Activated CD8-positive, alpha-beta T cell treated with anti-CD3 and anti-CD28 coated beads for 36 hours (primary cell): ENCODE results near the gene CELF6. TPM values are rescaled to one million over a fixed set of nuclear protein-coding genes. Genes with fewer than 3 reads are reported as not detected.
A peak's percentile ranks its signal among the peaks of the same experiment; 100 is the strongest.

Experiments
- ATAC-seq: fragments of 200-7000 bp; cut with Tn5 transposase; one replicate; pipeline ENCODE4 v1.10.0; 2021; ENCODE audit warnings: mild to moderate bottlenecking, moderate library complexity
- CTCF ChIA-PET: fragments of 350-600 bp; sonication (Branson Sonifier 250); formaldehyde crosslinking; loops from one replicate; lab custom pipeline; 2021; ENCODE audit warnings: antibody characterized with exemption; lab: Charles Lee
- POLR2A ChIA-PET: fragments of 350-600 bp; sonication (Branson Sonifier 250); formaldehyde crosslinking; loops from one replicate; lab custom pipeline; 2021; ENCODE audit warnings: antibody characterized with exemption; lab: Charles Lee
- DNase-seq: peaks from one replicate; pipeline ENCODE4 v3.0.0-alpha.2; 2020
- H3K27ac Mint-ChIP-seq: one replicate; pipeline ENCODE4 v1.8.0; 2021; ENCODE audit warnings: mild to moderate bottlenecking, mixed read lengths
- H3K27me3 Mint-ChIP-seq: one replicate; pipeline ENCODE4 v1.8.0; 2021; ENCODE audit warnings: mixed read lengths
- H3K36me3 Mint-ChIP-seq: one replicate; pipeline ENCODE4 v1.8.0; 2021; ENCODE audit warnings: low read depth, mixed read lengths
- H3K4me1 Mint-ChIP-seq: one replicate; pipeline ENCODE4 v1.8.0; 2021; ENCODE audit warnings: low read depth, mixed read lengths
- H3K4me3 Mint-ChIP-seq: one replicate; pipeline ENCODE4 v1.8.0; 2021; ENCODE audit warnings: mild to moderate bottlenecking, moderate library complexity, mixed read lengths
- H3K9me3 Mint-ChIP-seq: one replicate; pipeline ENCODE4 v1.8.0; 2021; ENCODE audit warnings: mixed read lengths
- CTCF ChIP-seq: fragments of 200-600 bp; IDR thresholded peaks from one replicate; pipeline ENCODE4 v1.8.0; 2022; ENCODE audit warnings: antibody characterized with exemption, mild to moderate bottlenecking
- intact Hi-C: fragments of 100-400 bp; cut with micrococcal nuclease; formaldehyde crosslinking; loops from one replicate; pipeline ENCODE4 v1.10.0; 2022
- total RNA-seq, 2 experiments: library from RNA; stranded (reverse); gene quantifications; one replicate each; pipeline ENCODE4 v1.2.3, GENCODE V29; 2021

Gene CELF6
- total RNA-seq, 2 experiments from 2014 or later = 0.18 to 0.20 TPM

DNA sequence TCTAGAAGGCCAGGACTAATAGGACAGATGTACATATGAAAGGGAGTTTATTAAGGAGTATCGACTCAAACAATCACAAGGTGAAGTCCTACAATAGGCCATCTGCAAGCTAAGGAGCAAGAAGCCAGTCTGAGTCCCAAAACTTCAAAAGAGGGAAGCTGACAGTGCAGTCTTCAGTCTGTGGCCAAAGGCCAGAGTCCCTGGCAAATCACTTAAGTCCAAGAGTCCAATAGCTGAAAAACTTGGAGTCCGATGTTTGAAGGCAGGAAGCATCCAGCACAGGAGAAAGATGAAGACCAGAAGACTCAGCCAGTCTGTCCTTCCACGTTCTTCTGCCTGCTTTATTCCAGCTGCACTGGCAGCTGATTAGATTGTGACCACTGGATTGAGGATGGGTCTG is 11.1 kb upstream of the CELF6 start:
- Mint-ChIP-seq H3K27me3 (no peaks in the 10 kb centered on the region), H3K4me3 (no peak overlapping the region), H3K4me1 (no peaks in the 10 kb centered on the region), H3K36me3 (peaks cover 15% of the 10 kb centered on the region), H3K9me3 (no peaks in the 10 kb centered on the region), H3K27ac (no peak overlapping the region)
- ATAC-seq (no peak), DNase-seq (no peak)
- intact Hi-C loops = no loop called here
- TF ChIP-seq CTCF = no peak
- ChIA-PET CTCF (interaction anchor here (2.9 kb wide), 1 partner anchor 18 kb away, joined by 10 read pairs; no protein-coding TSS in a partner anchor), POLR2A (interaction anchor here (1.4 kb wide), 1 partner anchor 17 kb away, joined by 3 read pairs; no protein-coding TSS in a partner anchor)

- intact Hi-C loops = no loop called here
- Mint-ChIP-seq H3K27ac (no peak overlapping the region), H3K9me3 (peaks cover 9% of the 10 kb centered on the region), H3K4me1 (peaks cover 8% of the 10 kb centered on the region), H3K36me3 (peaks cover 24% of the 10 kb centered on the region), H3K4me3 (no peak overlapping the region), H3K27me3 (peaks cover 8% of the 10 kb centered on the region)
- ChIA-PET CTCF (interaction anchor here (1.7 kb wide), 1 partner anchor 10 kb away, joined by 12 read pairs; no protein-coding TSS in a partner anchor), POLR2A (interaction anchor here (1.2 kb wide), 1 partner anchor 11 kb away, joined by 3 read pairs; no protein-coding TSS in a partner anchor)
- TF ChIP-seq CTCF = no peak
- ATAC-seq (no peak), DNase-seq (no peak)
Measured at GRCh38 chr15:72323752-72324151, 3.8 kb upstream of the CELF6 start.

GRCh38 chr15:72319360-72319984 is 485 bp downstream of the CELF6 start:
- TF ChIP-seq CTCF = no peak
- POLR2A ChIA-PET = interaction anchor here (0.6 to 1.0 kb wide), 4 partner anchors 24 to 379 kb away, joined by 3 to 5 read pairs (median 4); partner anchors contain the start of gene HEXA
- peaks cover 11% of the 10 kb centered on the region for H3K4me1 Mint-ChIP-seq
- peaks cover 8% of the 10 kb centered on the region for H3K36me3 Mint-ChIP-seq
- peaks cover 7% of the 10 kb centered on the region for H3K9me3 Mint-ChIP-seq
- peak overlapping the region; percentile 59 for H3K4me3 Mint-ChIP-seq
- peaks cover 11% of the 10 kb centered on the region for H3K27me3 Mint-ChIP-seq
- ATAC-seq (peak; percentile 68), DNase-seq (peak; percentile 47)
- H3K27ac Mint-ChIP-seq = peak overlapping the region; percentile 10
- intact Hi-C loops = no loop called here
- CTCF ChIA-PET = interaction anchor here (1.8 kb wide), 1 partner anchor 164 kb away, joined by 4 read pairs; no protein-coding TSS in a partner anchor

DNA sequence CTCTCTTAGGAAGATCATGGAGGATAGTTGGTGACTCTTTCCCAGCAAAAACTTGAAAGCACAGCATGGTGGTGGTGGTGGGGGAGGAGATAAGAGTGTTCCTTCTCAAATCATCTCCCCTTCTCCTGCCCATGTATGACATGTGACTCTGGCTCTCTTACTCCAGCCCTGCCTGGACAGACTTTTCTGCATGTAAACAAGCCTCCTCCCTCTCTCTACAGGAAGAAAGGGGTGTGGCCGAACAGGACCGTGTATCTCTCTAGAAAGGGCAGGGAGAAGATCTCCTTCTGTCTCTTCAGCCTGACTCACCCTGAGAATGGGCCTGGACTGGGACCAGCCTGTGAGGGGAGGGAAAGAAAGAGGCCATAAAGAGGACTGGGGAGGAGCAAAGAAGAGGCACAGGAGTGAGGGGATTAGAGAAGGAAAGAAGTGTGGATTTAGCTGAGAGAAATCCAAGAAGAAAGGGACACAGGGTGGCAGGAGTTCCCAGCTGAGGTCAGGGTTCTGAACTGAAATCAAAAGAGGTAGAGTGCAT is 1.5 kb downstream of the CELF6 start:
- H3K9me3 Mint-ChIP-seq = peaks cover 2% of the 10 kb centered on the region
- ATAC-seq = no peak
- CTCF ChIA-PET = no interaction called here

More for the DNA sequence above, 1.5 kb downstream of the CELF6 start:
- no peak for TF ChIP-seq CTCF
- DNase-seq = no peak
- Mint-ChIP-seq H3K4me1 (peaks cover 11% of the 10 kb centered on the region), H3K4me3 (peak overlapping the region; percentile 59), H3K27me3 (peaks cover 11% of the 10 kb centered on the region), H3K36me3 (peaks cover 4% of the 10 kb centered on the region), H3K27ac (no peak overlapping the region)
- POLR2A ChIA-PET = interaction anchor here (1.0 kb wide), 2 partner anchors 57 to 81 kb away, joined by 3 read pairs; partner anchors contain the start of gene HEXA
- intact Hi-C loops = no loop called here
